Inferior parietal cortex (tissue), 1 donor: ENCODE results near the gene DENND6B.

Experiments
- DNase-seq: peaks from one replicate; pipeline ENCODE4 v3.0.0-alpha.2; 2016; ENCODE audit errors: extremely low spot score

The DENND6B gene

GRCh38 chr22:50304528-50305392 is 22.1 kb downstream of the DENND6B start:
- no peak for DNase-seq

- DNase-seq, result no peak
These were observed 22.8 kb downstream of the DENND6B start for GRCh38 chr22:50303848-50304527.

DNA sequence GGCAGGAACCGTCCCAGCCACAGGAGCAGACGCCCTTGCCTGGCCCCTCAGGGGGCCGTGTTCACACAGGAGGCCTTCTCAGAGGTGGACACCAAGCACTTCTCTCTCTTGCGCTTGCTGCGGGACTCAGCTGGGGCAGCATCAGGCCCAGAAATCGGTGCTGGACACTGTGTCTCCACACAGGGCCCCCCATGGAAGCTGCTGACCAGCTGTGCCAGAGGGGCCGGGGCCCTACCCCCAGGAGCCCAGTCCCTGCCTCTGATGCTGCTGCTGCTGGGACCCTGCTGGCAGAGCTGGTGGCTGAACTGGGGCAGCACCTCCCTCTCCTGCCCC is 23.3 kb downstream of the DENND6B start:
- DNase-seq, result no peak

- DNase-seq, result no peak
These were observed 24.2 kb downstream of the DENND6B start for GRCh38 chr22:50302564-50302963.

DNA sequence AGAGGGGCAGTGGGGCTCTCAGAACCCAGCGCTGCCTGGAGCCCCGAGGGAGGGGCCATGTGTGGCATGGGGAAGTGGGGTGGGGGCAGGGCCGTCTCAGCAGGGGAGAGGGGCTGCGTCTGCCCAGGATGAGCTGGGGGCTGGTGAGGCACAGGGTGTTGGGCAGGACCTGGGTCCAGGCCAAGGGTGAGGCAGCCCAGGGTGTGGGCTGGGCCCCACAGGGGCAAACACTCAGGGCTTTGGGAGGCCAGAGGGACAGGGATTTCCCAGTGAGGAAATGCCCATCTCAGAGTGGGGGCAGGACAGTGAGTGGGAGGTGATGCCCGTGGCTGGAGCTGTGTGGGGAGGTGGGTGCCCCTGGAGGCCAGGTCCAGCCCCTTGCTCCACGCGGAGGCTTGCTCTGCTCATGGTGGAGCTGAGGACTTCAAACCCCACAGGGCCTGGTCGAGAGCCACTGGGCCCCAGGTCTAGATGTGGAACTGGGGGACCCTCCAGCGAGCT is 24.7 kb downstream of the DENND6B start:
- DNase-seq, result no peak

DNA sequence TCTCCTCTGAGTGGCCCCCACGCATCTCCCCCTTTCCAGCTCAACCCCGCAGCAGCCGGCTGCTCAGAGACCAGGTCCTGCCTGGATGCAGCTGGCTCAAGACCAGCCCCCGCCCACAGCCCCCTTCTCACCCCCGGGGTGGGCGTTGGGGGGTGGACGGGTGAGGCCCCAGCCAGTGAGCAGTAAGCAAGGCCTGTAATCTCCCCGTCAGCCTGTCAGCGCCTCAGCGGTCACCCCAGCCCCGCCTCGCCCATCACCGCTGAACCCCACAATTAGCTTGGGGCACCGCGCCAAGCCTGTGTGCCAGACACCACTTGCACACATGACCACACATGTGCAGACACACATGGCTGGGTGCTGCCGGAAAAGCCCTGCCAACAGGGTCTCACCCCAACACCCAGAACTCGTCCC is 25.2 kb downstream of the DENND6B start:
- no peak for DNase-seq

GRCh38 chr22:50300620-50301257 is 26.1 kb downstream of the DENND6B start:
- no peak for DNase-seq

DNA sequence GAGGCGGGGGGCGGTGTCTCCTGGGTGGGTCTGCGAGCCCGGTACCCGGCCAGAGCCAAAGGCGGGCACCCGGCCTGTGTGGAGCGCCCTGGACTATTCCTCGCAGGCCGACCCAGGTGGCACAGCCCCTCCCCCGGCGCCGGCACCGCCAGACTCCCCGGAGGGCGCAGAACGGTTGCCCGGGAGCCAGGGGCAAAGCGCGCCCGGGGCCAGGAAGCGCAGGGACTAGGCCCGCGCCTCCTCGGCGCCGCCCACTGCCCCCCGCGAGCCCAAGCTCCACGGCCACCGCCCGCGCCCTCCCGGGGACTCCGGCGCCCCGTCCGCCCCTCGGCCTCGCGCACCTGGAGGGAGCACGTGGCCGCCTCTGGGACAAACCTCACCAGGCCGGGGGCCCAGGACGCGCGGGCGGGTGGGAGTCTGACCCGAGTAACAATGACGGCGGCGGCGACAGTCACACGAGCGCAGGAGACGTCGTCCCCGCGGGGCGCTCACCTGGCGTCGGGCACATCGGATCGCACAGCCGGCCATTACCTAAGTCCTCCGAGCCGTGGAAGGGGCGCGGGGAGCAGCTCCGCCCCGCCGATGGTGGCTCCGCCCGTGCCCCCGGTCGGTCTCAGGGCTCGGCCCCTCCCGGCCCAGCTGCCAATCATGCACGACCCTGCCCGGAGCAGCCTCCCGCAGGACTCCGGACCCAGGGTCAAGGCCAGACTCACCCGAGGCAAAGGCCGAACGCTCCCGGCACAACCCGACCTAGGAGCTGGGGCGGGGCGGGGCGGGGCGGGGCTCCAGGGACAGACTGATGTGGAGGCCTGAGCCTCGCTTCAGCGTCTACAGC is 26.8 kb downstream of the DENND6B start:
- no peak for DNase-seq

DNA sequence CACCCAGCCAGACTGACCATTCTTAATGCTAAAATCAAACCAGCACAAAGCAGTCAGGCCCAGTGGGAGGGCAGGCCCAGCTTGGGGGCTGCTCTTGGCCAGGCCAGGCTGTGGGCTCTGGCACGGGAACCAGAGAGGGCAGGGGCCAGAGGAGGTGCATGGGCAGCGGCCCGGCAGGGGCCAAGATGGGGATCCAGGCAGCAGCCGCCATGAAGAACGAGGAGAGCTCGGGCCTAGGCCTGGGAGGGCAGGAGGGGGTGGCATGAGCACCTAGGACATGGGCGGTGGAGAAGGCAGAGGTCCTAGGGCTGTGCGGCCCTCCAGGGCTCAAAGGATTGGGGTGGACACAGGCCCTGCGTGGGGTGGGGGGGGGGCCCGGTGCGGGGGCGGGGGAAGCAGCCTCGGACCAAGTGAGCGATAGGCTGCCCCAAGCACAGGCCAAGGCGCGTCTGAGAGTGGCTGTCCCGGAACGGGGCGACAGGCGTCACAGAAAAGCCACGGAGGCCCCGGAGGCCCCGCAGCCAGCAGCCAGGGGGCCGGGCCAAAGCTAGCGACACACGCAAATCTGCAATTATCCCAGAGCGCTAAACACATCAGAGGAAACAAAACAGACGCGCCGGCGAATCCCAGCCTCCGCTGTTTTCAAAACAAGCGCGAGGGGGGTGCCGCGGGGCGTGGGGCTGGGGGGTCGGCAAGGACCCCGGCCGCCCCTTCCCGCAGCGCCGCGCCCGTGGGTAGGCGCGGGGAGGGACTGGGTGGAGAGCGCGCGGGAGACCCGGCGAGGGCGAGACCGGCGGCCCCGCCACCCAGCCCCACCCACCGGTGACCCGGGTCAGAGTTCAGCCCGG is 27.7 kb downstream of the DENND6B start:
- no peak for DNase-seq

DNA sequence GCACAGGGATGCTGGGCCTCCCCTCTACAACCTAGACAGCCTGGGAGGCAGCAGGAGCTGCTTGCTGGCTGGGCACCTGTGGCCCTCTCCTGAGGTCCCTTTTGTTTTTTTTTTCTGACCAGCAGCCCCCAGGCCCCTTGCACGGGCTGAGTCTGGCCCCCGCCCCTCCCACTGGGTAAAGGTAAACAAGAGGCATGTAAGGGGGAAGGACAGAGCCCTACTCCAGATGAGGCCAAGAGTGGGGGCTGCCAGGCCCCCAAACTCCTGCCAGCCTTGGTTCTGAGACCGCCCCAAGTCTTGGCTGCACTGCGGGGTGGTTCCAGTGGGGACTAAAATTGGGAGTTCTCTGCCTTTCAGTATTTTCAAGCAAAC is 28.6 kb downstream of the DENND6B start:
- DNase-seq, result no peak

DNA sequence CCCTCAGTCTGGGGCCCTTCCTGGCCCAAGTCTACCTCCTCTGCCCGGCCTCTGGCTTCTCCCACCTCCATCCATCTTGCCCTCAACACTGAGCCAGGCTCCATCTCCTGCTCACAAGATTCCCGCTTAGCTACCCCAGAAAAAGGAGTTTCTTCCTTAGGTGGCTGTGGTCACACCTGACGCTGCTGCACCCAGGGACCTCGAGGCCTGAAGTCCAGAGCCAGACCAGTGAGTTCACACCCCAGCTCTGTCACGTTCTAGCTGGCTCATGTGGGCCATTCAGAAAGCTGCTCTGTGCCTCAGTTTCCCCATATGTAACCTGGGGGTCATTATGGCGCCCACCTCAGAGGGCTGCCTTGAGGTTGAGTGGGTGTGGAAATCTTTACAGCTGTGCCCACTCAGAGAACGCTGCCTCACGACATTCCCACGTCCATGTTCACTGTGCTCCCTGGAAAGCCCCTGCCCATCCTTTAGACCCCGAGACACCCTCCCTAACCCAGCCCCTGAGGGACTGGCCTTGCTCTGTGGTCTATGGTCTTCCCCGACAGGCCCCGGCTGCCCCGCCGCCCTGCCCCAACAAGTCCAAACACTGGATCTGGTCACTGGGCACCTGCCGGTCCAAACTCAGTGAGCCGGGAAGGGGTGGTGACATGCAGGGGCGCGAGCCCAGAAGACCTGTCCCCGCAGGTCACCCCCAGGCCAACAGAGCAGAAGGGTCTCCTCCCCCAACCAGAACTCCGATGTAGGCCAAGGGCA is 29.1 kb downstream of the DENND6B start:
- no peak for DNase-seq

DNA sequence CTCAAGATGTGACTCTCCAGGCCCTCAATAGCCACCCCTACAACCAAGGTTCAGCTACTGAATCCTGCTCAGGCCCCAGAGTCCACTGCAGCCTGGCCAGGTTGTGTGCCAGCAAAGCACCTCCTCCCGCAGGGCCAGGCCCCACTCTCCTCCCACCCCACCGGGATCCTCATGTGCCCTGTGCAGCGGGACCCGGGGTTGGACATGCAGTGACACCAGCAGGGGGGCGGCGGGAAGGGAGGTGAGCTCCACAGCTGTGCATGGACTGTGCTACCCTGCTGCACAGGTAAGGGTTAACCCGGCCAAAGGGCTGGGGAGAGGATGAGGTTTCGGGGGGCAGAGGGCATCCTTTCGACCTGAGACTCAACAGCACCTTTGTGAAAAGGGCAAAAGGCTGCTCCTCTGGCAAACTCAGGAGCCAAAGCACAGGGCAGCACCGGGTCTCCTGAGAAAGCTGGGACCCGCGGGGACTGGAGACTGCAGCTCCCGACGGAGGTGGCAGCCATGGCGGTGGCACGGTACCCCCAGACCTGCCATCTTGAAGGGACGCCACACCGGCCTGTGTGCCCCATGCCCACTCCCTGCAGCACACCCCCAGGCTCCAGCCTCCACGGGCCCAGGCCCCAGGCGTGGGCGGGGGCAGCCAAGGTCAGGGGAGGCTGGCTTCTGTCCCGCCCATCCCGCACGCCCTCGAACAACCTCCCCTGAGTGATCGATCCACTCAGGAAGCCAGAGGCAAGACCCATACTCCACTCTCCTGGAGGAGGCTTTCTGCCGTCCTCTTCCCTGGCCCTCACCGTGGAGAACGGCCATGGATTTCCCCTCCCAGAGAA is 29.9 kb downstream of the DENND6B start:
- no peak for DNase-seq

DNA sequence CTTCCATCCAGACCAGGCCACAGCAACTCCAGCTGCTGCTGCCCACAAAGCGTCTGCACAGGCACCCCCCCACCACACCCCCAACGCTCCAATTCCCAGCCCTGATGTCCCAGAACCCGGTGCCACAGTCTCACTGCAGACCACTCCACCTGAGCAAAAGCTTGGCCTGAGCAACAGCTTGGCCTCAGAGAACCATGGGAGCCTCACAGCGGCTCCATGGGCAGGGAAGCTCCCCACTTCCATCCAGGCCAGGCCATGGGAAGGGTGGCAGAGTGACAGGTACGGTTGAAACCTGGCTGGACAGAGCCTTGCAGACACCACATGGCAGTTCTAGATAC is 32.5 kb downstream of the DENND6B start:
- no peak for DNase-seq

DNA sequence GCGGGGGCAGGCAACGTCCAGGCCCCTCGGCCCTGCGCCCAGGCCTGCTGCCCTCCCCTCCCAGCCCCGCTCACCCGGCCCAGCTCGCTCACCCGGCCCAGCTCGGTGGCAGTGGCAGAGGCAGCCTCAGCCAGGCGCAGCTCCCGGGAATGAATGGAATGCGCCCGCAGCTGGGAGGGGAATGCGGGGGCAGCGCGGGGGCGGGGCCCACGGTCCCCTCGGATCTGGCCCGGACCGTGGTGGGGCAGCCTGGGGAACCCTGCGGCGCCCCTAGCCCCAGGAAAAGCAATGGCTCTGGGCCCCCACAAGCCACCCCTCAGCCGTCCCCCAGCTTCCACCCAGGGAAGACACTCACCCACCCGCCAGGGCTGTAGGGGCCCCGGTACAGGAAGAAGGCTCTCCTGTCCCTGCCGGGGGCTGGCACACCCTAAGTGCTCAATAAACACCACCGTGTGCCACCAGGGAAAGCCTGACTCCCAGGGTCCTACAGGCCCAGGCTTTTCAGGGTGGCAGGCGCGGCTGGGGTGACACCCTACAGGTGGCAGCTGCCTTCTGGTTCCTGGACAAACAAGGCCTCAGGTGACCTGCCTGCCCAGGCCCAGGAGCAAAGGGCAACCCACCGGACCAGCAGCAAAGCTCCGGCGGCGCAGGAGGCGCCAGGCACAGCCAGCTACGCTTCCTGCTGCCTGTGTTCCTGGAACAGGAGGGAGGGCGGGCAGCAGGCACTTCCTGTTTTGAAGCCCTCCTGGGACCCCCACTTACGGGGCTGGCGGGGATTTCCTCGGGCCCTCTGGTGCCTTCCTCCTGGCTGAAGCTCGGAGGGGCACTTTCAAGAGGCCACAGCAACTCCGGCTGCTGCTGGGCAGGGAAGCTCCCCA is 33.1 kb downstream of the DENND6B start:
- no peak for DNase-seq

GRCh38 chr22:50292643-50293440 is 34.0 kb downstream of the DENND6B start:
- DNase-seq, result no peak

DNA sequence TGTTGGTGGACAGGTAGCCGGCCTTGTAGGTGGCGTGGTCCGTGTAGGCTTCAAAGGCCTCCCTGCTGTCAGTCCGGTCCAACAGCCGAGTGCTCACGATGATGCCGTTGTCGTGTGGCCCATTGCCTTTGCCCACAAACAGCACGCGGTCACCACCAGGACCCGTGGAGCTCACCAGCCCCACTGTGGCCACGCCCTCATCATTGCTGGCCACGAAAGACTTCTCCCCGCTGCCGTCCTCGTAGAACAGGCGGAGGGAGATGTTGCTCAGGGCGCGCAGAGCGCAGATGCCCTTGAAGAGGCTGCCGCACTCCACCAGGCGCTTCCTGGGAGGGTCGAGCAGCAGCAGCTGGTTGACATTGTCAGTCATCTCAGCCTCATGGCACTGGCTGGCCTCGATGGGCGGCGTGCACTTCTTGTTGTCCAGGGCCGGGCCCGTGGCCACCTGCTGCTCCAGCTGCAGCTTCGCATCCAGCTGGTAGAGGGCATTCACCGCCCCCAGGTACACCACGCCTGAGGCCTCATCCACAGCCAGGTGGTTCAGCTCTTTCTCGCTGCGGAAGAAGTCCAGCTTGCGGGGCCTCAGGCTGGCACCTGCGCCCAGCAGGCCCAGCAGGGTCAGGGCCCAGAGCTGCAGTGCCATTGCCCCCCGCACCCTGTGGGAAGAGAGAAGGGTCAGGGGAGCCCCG is 36.7 kb downstream of the DENND6B start:
- DNase-seq, result no peak
